H1 (cell line): ENCODE data around the gene KLK10. TPM values are rescaled to one million over a fixed set of nuclear protein-coding genes. Genes with fewer than 3 reads are reported as not detected.

Experiments
- CHD1 ChIP-seq: IDR thresholded peaks from 2 replicates; pipeline ENCODE4 v1.6.1; 2012; ENCODE audit warnings: low read depth, low read length, improper control_type of control experiment
- EP300 ChIP-seq, 2 experiments: IDR thresholded peaks; 1 replicate in 1 of 2; 2 replicates in 1 of 2; pipeline ENCODE4 v1.6.1; 2011 to 2012; ENCODE audit warnings: low read depth in 2 of 2, low read length in 2 of 2, mild to moderate bottlenecking in 2 of 2, borderline replicate concordance in 1 of 2, inconsistent platforms in 1 of 2, moderate library complexity in 1 of 2
- FOSL1 ChIP-seq: IDR thresholded peaks from 2 replicates; pipeline ENCODE4 v1.6.1; 2011; ENCODE audit warnings: mild to moderate bottlenecking, low read depth, low read length, moderate library complexity; ENCODE audit not compliant: insufficient read depth
- GABPA ChIP-seq: IDR thresholded peaks from 2 replicates; pipeline ENCODE4 v1.6.1; 2011; ENCODE audit warnings: mild to moderate bottlenecking, low read length, moderate library complexity, borderline replicate concordance; ENCODE audit not compliant: insufficient read depth
- RFX5 ChIP-seq: IDR thresholded peaks from 2 replicates; pipeline ENCODE4 v1.6.1; 2011; ENCODE audit warnings: low read depth, low read length, improper control_type of control experiment, borderline replicate concordance
- SIN3A ChIP-seq, 2 experiments: IDR thresholded peaks in 1 of 2; conservative IDR thresholded peaks in 1 of 2; 2 replicates each; pipeline ENCODE4 v1.6.1; 2011 to 2012; ENCODE audit warnings: low read length in 2 of 2, improper control_type of control experiment in 1 of 2, low read depth in 1 of 2, mild to moderate bottlenecking in 1 of 2
- SIRT6 ChIP-seq: IDR thresholded peaks from one replicate; pipeline ENCODE4 v1.7.1; 2012; ENCODE audit warnings: low read length, inconsistent platforms
- TAF7 ChIP-seq: optimal IDR thresholded peaks from 2 replicates; pipeline ENCODE3; 2011; ENCODE audit warnings: low read depth, mild to moderate bottlenecking, inconsistent platforms, low read length, moderate library complexity, borderline replicate concordance
- polyA plus RNA-seq, 7 experiments: library from polyadenylated mRNA; depleted of rRNA in 3 of 7; stranded (reverse) in 5 of 7; unstranded in 2 of 7; fragments of >200 nt in 5 of 7; fragments of 200-250 nt in 2 of 7; gene quantifications; 1 replicate in 5 of 7; 2 replicates in 1 of 7; 4 replicates in 1 of 7; pipeline versions ENCODE4 v1.2.1 to v1.2.3, GENCODE V29; 2011 to 2013; ENCODE audit warnings: missing spikeins in 2 of 7, mixed read lengths in 2 of 7
- total RNA-seq: library from RNA; stranded (reverse); fragmentation: NEBNext Ultra II Directional; extraction: Animal tissue kit (Norgen Biotek cat#: 25700); gene quantifications from 2 replicates; pipeline ENCODE4 v1.2.1, GENCODE V29; 2021

KLK10 gene
- total and polyA plus RNA-seq, 2 of the 8 experiments (the other 6 are each of a cell fraction or from before 2014, with no cell fraction given) = 4.8 to 9.7 TPM

DNA sequence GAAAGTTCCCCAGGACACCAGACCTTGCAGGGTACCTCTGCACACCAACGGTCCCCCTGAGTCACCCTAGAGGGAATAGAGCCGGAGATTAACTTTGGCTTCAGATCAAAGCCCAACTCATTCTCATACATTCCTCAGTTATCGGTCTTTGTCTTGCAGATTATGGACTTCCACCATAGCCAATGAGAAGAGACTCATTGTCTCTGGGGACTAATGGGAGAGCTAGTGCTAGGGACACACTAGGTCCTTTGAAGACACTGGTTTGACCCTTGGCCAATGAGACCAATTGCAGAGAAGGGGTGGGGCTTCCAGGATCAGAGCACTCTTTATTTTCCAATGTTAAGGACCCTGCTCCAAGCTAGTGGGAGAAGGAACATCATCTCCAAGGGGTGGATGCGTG, 41.9 kb downstream of the KLK10 start (continued):
- TF ChIP-seq EP300 (IDR thresholded peaks at IDR 0.05; ENCODE audit: borderline replicate concordance in 1 of 2, low read depth in 2 of 2, low read length in 2 of 2) = no peak
- no peak for TF ChIP-seq SIRT6
- TF ChIP-seq CHD1 = no peak
- TF ChIP-seq SIN3A (conservative IDR thresholded peaks at IDR 0.05 in 1 of 2, IDR thresholded peaks at IDR 0.05 in 1 of 2; ENCODE audit: low read depth in 1 of 2, low read length in 2 of 2) = no peak
- TF ChIP-seq FOSL1 = no peak
- TF ChIP-seq RFX5 = no peak
- TF ChIP-seq GABPA = no peak
- TF ChIP-seq TAF7 = no peak
